Measurements from ENCODE around the gene EZH1.

EZH1 gene

GRCh38 chr17:42744806-42745617 lies at the start of gene EZH1:
Gene EZH1, minus strand, starts transcription at chr17:42745040. Its CDS starts 16,099 bp downstream, at chr17:42728941.
- DNase-seq, result peak; percentile 45 to 95 (median 86)

- DNase-seq, result no peak
Observed at GRCh38 chr17:42792545-42792944, 47.7 kb upstream of the EZH1 start.

- no peak for DNase-seq
Observed at GRCh38 chr17:42791948-42792347, 47.1 kb upstream of the EZH1 start.

- no peak for DNase-seq
Observed at GRCh38 chr17:42787266-42787665, 42.4 kb upstream of the EZH1 start.

- no peak for DNase-seq
Observed at GRCh38 chr17:42784811-42785592, 40.2 kb upstream of the EZH1 start.

GRCh38 chr17:42784409-42784808 lies 39.6 kb upstream of the EZH1 start:
- no peak for DNase-seq

- DNase-seq, result no peak
Observed at GRCh38 chr17:42783791-42784138, 38.9 kb upstream of the EZH1 start.

GRCh38 chr17:42783062-42783790 lies 38.4 kb upstream of the EZH1 start:
- no peak for DNase-seq

GRCh38 chr17:42782166-42783061 lies 37.6 kb upstream of the EZH1 start:
- DNase-seq, result no peak

- DNase-seq, result no peak
Observed at GRCh38 chr17:42781639-42782165, 36.9 kb upstream of the EZH1 start.

- no peak for DNase-seq
Observed at GRCh38 chr17:42780851-42781638, 36.2 kb upstream of the EZH1 start.

- DNase-seq, result no peak
Observed at GRCh38 chr17:42779936-42780850, 35.4 kb upstream of the EZH1 start, which contains the start of gene WNK4. Gene WNK4, plus strand, starts transcription at chr17:42780610. Its CDS starts 89 bp downstream, at chr17:42780699.

- no peak for DNase-seq
Observed at GRCh38 chr17:42779304-42779935, 34.6 kb upstream of the EZH1 start.

GRCh38 chr17:42778570-42778969 lies 33.7 kb upstream of the EZH1 start:
- no peak for DNase-seq

- no peak for DNase-seq
Observed at GRCh38 chr17:42775534-42776098, 30.8 kb upstream of the EZH1 start.

GRCh38 chr17:42774066-42774745 lies 29.4 kb upstream of the EZH1 start:
- DNase-seq, result no peak

- DNase-seq, result peak in 13 of 14 donors; percentile 26 to 79 (median 73)
Observed at GRCh38 chr17:42773290-42774035, 28.6 kb upstream of the EZH1 start, which contains the start of gene VPS25. Gene VPS25, plus strand, starts transcription at chr17:42773449. Its CDS starts 27 bp downstream, at chr17:42773476.

Data from C1 segment of cervical spinal cord (tissue), 14 donors.